A549 treated with AZD2906 at 1 μM for 4 hours (cell line): ENCODE data around the gene MAU2. TPM values are rescaled to one million over a fixed set of nuclear protein-coding genes. Genes with fewer than 3 reads are reported as not detected.

Source experiments
- total RNA-seq: library from RNA; stranded (reverse); fragments of 200-300 nt; extraction: Qiagen RNA extraction; gene quantifications from 5 replicates; pipeline ENCODE4 v1.2.3, GENCODE V29; 2022

Gene MAU2
- total RNA-seq, result 10.9 to 14.3 TPM (median 13.0 TPM) in 5 replicates

DNA sequence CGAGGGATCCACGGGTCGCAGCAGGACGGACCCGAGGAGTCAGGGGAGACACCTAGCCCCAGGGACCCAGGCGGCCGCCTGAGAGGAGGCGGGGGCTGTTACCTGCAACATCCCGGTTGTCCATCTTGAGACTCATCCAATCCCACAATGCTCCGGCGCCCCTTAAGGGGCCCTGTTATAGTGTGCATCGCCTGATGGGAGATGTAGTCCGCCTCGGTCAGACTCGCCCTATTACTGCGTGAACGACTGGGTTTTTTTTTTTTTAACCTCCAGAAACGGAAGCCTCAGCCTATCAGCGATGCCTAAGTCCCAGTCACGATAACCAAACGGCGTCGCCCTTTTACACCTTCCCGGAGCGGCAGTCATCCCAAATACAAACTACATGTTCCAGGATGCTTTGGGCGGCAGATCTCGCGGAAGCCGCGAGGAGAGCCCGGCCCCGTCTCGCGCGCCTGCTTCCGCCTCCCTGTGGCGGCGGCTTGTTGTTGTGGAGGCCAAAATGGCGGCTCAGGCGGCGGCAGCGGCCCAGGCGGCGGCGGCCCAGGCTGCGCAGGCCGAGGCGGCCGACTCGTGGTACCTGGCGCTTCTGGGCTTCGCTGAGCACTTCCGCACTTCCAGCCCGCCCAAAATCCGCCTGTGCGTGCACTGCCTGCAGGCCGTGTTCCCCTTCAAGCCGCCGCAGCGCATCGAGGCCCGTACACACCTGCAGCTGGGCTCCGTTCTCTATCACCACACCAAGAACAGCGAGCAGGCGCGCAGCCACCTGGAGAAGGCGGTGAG, at the start of gene MAU2, which contains the start of gene SUGP1:
TSS of gene MAU2 (plus strand) at position 469 of the 780 bp plus-strand sequence. CDS start at position 500, 31 bp downstream.
TSS of gene SUGP1 (minus strand) at position 149 of the 780 bp plus-strand sequence. CDS start at position 136, 13 bp downstream.

DNA sequence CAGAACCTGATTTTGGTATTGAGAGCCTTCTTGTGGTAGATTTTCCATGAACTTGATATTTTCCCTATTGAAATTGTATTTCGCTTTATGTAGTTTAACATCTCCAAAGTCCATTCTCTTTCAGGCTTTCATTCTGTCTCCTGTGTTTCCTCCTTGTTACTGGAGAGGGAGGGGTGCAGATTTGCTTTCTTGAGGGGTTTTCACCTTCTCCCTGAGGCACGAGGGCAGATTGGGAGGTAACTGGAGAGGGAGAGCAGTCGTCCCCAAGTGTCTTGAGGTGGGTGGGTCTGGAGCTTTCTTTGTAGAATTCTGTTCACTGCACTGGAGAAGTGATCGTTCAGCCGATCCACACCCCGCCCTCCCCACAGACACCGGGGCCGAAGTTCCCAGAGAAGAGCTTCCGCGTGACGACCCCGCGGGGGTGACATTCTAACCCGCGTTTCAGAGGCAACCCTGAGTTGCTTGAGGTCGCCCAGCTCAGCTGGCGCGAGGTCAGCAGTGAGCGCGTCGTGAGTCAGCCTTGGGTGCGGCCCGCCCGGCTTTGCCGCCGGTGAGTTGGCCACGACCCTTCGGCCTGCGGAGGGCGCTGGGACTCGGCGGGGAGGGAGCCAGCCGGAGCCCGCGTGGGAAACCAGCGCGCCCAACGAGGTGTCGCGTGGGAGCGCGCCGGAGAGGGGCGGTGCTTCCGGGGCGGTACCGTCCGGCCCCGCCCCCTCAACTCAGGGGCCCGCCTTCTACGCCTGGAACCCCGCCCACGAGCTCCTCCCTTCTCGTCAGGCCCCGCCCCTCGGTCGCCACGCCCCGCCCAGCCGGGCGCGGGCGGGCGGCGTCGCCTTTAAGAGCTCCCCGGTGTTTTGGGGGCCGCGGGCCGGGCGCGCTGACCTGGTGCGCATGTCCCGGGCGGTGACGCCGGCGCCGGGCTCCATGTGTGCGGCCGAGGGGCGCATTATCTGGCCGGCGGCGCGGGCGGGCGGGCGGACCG, 84.5 kb downstream of the MAU2 start, which contains the start of gene GATAD2A:
TSS of gene GATAD2A (plus strand) at position 797 of the 982 bp plus-strand sequence. CDS start 59,671 bp downstream, outside the sequence.

Other genes with a start within 250 kb of the MAU2 start
- gene TMEM161A, start 182.4 kb upstream of the MAU2 start, total RNA-seq, result 20.3 to 25.7 TPM (median 23.5 TPM) in 5 replicates
- 0.15 to 1.0 TPM (median 0.41 TPM) in 5 replicates for gene MEF2B, start 150.6 kb upstream of the MAU2 start, total RNA-seq
- 8.0 to 14.5 TPM (median 10.4 TPM) in 5 replicates for gene BORCS8, start 128.7 kb upstream of the MAU2 start, total RNA-seq
- gene RFXANK, start 128.6 kb upstream of the MAU2 start, total RNA-seq, result 32.7 to 46.7 TPM (median 43.3 TPM) in 5 replicates
- gene NR2C2AP, start 117.4 kb upstream of the MAU2 start, total RNA-seq, result 25.3 to 29.5 TPM (median 28.7 TPM) in 5 replicates
- 0.02 to 0.08 TPM (median 0.06 TPM) in 5 replicates for gene NCAN, start 108.9 kb upstream of the MAU2 start, total RNA-seq
- 0.34 to 0.68 TPM (median 0.52 TPM) in 5 replicates for gene TM6SF2, start 47.5 kb upstream of the MAU2 start, total RNA-seq
- 21.1 to 29.5 TPM (median 25.4 TPM) in 5 replicates for gene SUGP1, start 320 bp upstream of the MAU2 start, total RNA-seq
- 36.6 to 42.3 TPM (median 39.9 TPM) in 5 replicates for gene GATAD2A, start 84.8 kb downstream of the MAU2 start, total RNA-seq
- 1.2 to 1.8 TPM (median 1.6 TPM) in 5 replicates for gene TSSK6, start 194.7 kb downstream of the MAU2 start, total RNA-seq
- gene NDUFA13, start 195.4 kb downstream of the MAU2 start, total RNA-seq, result 149 to 172 TPM (median 159 TPM) in 5 replicates
- gene YJEFN3, start 208.1 kb downstream of the MAU2 start, total RNA-seq, result 1.6 to 4.0 TPM (median 2.9 TPM) in 5 replicates
- 0.14 to 0.32 TPM (median 0.19 TPM) in 5 replicates for gene CILP2, start 217.4 kb downstream of the MAU2 start, total RNA-seq